Progenitor cell of endocrine pancreas (in vitro differentiated cells): ENCODE data around the gene LAMA3. TPM values are rescaled to one million over a fixed set of nuclear protein-coding genes. Genes with fewer than 3 reads are reported as not detected.

Experiments used
- DNase-seq: peaks from one replicate; pipeline ENCODE4 v3.0.0; 2021; ENCODE audit warnings: low spot score; ENCODE audit not compliant: unreplicated experiment
- H3K27ac Mint-ChIP-seq: 2 replicates; pipeline ENCODE4 v1.8.0; 2021; ENCODE audit warnings: mild to moderate bottlenecking, moderate library complexity, mixed read lengths
- H3K27me3 Mint-ChIP-seq: 2 replicates; pipeline ENCODE4 v1.8.0; 2021; ENCODE audit warnings: mixed read lengths
- H3K36me3 Mint-ChIP-seq: 2 replicates; pipeline ENCODE4 v1.8.0; 2022; ENCODE audit warnings: mixed read lengths; ENCODE audit not compliant: insufficient read depth
- H3K4me1 Mint-ChIP-seq: 2 replicates; pipeline ENCODE4 v1.8.0; 2021; ENCODE audit warnings: low read depth, mixed read lengths
- H3K4me3 Mint-ChIP-seq: 2 replicates; pipeline ENCODE4 v1.8.0; 2021; ENCODE audit warnings: low read depth, mild to moderate bottlenecking, moderate library complexity, mixed read lengths
- H3K9me3 Mint-ChIP-seq: 2 replicates; pipeline ENCODE4 v1.8.0; 2021; ENCODE audit warnings: low read depth, mixed read lengths
- total RNA-seq: library from RNA; stranded (reverse); gene quantifications from 2 replicates; pipeline ENCODE4 v1.2.1, GENCODE V29; 2021
- TF ChIP-seq, protein P1 (sequence below): fragments of 200-600 bp; sonication (generic); IDR thresholded peaks from one replicate; pipeline ENCODE4 v1.5.0; 2021; ENCODE audit warnings: antibody characterized with exemption, mild to moderate bottlenecking; ENCODE audit not compliant: unreplicated experiment

LAMA3 gene
- total RNA-seq, 1 donor from 2014 or later, result 0.84 TPM

DNA sequence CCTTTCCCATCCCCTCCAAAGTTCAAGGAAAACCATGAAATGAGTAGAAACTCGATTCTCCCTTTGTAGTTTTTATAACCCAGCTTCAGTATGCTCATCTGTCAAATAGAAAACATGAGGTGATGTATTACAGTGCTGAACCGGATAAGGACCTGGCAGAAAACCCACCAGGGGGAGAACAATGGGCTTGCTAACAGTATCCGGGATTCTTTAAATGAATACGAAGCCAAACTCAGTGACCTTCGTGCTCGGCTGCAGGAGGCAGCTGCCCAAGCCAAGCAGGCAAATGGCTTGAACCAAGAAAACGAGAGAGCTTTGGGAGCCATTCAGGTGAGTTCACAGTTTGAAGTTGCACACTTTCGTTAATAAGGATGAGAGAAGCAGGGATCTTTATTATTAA, 211.7 kb downstream of the LAMA3 start:
- H3K4me3 Mint-ChIP-seq, result no peak overlapping the region
- no peak overlapping the region for H3K27ac Mint-ChIP-seq
- TF ChIP-seq, protein P1, sequence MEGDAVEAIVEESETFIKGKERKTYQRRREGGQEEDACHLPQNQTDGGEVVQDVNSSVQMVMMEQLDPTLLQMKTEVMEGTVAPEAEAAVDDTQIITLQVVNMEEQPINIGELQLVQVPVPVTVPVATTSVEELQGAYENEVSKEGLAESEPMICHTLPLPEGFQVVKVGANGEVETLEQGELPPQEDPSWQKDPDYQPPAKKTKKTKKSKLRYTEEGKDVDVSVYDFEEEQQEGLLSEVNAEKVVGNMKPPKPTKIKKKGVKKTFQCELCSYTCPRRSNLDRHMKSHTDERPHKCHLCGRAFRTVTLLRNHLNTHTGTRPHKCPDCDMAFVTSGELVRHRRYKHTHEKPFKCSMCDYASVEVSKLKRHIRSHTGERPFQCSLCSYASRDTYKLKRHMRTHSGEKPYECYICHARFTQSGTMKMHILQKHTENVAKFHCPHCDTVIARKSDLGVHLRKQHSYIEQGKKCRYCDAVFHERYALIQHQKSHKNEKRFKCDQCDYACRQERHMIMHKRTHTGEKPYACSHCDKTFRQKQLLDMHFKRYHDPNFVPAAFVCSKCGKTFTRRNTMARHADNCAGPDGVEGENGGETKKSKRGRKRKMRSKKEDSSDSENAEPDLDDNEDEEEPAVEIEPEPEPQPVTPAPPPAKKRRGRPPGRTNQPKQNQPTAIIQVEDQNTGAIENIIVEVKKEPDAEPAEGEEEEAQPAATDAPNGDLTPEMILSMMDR, result no peak
- H3K4me1 Mint-ChIP-seq, result peaks cover 5% of the 10 kb centered on the region
- H3K27me3 Mint-ChIP-seq, result peaks cover 8% of the 10 kb centered on the region
- no peak for DNase-seq
- no peaks in the 10 kb centered on the region for H3K9me3 Mint-ChIP-seq
- no peaks in the 10 kb centered on the region for H3K36me3 Mint-ChIP-seq

DNA sequence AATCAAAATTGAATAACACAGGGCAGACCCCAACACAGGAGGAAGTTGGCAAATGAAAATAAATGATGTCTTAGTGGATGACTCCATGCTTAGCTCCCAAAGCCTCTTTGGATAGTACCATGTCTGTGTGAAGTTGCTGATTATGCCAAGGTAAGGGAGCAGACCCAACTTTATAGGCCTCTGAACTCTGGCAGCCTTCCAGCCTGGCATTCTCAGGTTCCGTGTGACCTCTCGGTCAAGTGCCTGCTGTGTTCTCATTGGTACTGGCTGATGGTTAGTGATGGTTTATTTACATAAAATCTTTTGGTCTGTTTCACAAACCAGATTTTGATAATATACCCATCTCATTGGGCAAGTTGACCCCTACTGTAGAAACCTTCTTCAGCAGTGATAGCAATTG, 213.1 kb downstream of the LAMA3 start:
- TF ChIP-seq, protein P1, result no peak
- H3K4me1 Mint-ChIP-seq, result peaks cover 5% of the 10 kb centered on the region
- no peak overlapping the region for H3K27ac Mint-ChIP-seq
- H3K4me3 Mint-ChIP-seq, result no peak overlapping the region
- no peaks in the 10 kb centered on the region for H3K36me3 Mint-ChIP-seq
- H3K9me3 Mint-ChIP-seq, result no peaks in the 10 kb centered on the region
- H3K27me3 Mint-ChIP-seq, result peaks cover 3% of the 10 kb centered on the region
- DNase-seq, result no peak

DNA sequence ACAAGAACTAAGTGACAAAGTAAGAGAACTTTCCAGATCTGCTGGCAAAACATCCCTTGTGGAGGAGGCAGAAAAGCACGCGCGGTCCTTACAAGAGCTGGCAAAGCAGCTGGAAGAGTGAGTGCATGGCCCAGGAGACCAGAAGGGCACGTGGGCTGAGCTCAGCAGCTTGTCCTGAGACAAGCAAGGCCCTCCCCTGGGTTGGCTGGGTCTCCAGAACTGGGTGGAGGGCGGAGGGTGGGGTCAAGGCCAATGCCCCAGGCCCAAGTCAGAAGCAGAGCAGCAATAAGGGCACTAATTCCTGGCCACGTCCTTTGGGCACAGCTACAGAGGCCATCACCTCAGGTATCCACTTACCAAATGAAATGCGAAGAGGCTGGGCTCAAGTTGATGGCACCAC, 214.7 kb downstream of the LAMA3 start:
- Mint-ChIP-seq H3K36me3 (no peaks in the 10 kb centered on the region), H3K4me1 (peaks cover 5% of the 10 kb centered on the region), H3K27me3 (no peaks in the 10 kb centered on the region), H3K27ac (no peak overlapping the region), H3K9me3 (no peaks in the 10 kb centered on the region), H3K4me3 (no peak overlapping the region)
- DNase-seq, result no peak
- TF ChIP-seq, protein P1, result no peak

DNA sequence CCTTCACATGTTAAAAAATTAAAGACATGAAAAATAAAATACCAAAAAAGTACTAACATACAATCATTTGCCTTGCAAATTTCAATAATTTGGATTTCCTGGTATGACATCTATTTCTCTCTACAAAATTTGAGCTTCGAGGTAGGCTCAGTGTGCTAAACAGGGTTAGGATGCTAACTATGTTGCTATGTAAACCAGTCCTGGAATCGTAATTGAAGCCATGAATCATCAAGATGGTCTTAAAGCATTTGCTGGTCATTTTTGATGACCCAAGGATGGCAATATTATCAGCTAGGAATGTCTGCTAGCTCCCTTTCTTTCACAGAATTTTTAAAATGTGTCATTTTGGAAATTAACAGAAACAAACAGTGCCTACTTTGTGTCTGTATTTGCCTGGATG, 217.4 kb downstream of the LAMA3 start:
- no peak overlapping the region for H3K27ac Mint-ChIP-seq
- H3K4me3 Mint-ChIP-seq, result no peak overlapping the region
- DNase-seq, result no peak
- H3K9me3 Mint-ChIP-seq, result no peaks in the 10 kb centered on the region
- TF ChIP-seq, protein P1, result no peak
- H3K27me3 Mint-ChIP-seq, result no peaks in the 10 kb centered on the region
- H3K36me3 Mint-ChIP-seq, result no peaks in the 10 kb centered on the region
- H3K4me1 Mint-ChIP-seq, result no peaks in the 10 kb centered on the region

DNA sequence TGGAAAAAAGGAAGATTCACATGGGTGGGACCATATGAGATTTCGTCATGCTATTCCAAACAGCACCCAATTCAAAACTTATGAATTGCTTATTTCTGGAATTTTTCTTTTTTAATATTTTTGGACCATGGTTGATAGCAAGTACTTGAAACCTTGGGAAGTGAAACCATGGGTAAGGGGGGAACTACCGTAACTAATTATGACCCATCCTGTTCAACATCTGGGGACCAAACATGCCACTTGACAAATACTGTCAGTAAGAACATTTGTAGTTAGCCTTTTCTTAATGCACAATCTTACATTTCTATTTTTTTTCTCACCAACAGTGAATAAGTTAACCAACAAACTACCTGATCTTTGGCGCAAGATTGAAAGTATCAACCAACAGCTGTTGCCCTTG, 219.6 kb downstream of the LAMA3 start:
- no peaks in the 10 kb centered on the region for H3K9me3 Mint-ChIP-seq
- TF ChIP-seq, protein P1, result no peak
- H3K4me1 Mint-ChIP-seq, result no peaks in the 10 kb centered on the region
- H3K36me3 Mint-ChIP-seq, result no peaks in the 10 kb centered on the region
- H3K27ac Mint-ChIP-seq, result no peak overlapping the region
- no peak for DNase-seq
- H3K27me3 Mint-ChIP-seq, result no peaks in the 10 kb centered on the region
- H3K4me3 Mint-ChIP-seq, result no peak overlapping the region
